Motor neuron (in vitro differentiated cells): ENCODE results near the gene AGBL4. TPM values are rescaled to one million over a fixed set of nuclear protein-coding genes. Genes with fewer than 3 reads are reported as not detected.

Experiments
- ATAC-seq, 8 experiments: fragments of 200-7000 bp; cut with Tn5 transposase; replicated peaks in 6 of 8; 2 replicates each; pipeline ENCODE4 v1.8.0; 2021; ENCODE audit warnings: mild to moderate bottlenecking in 8 of 8, moderate library complexity in 8 of 8
- H3K27ac ChIP-seq, 2 donors: fragments of 250-450 bp; sonication (Bioruptor Pico); 2 replicates each; pipeline ENCODE4 v1.9.0; 2021; ENCODE audit warnings: antibody characterized with exemption in 2 of 2, mild to moderate bottlenecking in 2 of 2, moderate library complexity in 1 of 2
- H3K4me1 ChIP-seq, 2 donors: fragments of 250-450 bp; sonication (Bioruptor Pico); replicated peaks in 1 of 2; 2 replicates each; pipeline ENCODE4 v1.6.1; 2021; ENCODE audit warnings: antibody characterized with exemption in 2 of 2, mild to moderate bottlenecking in 2 of 2, moderate library complexity in 1 of 2
- H3K4me3 ChIP-seq, 5 donors: fragments of 250-450 bp; sonication (Bioruptor Pico); 2 replicates each; pipeline ENCODE4 v1.9.0; 2021; ENCODE audit warnings: antibody characterized with exemption in 5 of 5, mild to moderate bottlenecking in 5 of 5, moderate library complexity in 4 of 5
- WGBS, 10 experiments: fragments of 450-650 bp; shearing (Covaris generic); methylation state at CpG; one replicate each; pipeline ENCODE4 v1.0.0; 2022; 5-methylcytosine and 5-hydroxymethylcytosine counted together
- in situ Hi-C, 9 experiments: fragments of 400-800 bp; cut with MboI; loops; one replicate each; pipeline ENCODE4 v1.15.0; 2021; ENCODE audit warnings: low sequenced_read_pairs in 9 of 9, low pct_unique_long_range_greater_than_20kb in 2 of 9; ENCODE audit not compliant: unreplicated experiment in 9 of 9
- total RNA-seq, 8 experiments: library from RNA; unstranded; fragments of 300-600 nt; gene quantifications; 2 replicates each; pipeline versions ENCODE4 v1.2.3 to v1.2.4, GENCODE V29; 2022

The AGBL4 gene
- total RNA-seq, 8 experiments from 2014 or later: 0.10 to 4.5 (median 1.9) TPM

DNA sequence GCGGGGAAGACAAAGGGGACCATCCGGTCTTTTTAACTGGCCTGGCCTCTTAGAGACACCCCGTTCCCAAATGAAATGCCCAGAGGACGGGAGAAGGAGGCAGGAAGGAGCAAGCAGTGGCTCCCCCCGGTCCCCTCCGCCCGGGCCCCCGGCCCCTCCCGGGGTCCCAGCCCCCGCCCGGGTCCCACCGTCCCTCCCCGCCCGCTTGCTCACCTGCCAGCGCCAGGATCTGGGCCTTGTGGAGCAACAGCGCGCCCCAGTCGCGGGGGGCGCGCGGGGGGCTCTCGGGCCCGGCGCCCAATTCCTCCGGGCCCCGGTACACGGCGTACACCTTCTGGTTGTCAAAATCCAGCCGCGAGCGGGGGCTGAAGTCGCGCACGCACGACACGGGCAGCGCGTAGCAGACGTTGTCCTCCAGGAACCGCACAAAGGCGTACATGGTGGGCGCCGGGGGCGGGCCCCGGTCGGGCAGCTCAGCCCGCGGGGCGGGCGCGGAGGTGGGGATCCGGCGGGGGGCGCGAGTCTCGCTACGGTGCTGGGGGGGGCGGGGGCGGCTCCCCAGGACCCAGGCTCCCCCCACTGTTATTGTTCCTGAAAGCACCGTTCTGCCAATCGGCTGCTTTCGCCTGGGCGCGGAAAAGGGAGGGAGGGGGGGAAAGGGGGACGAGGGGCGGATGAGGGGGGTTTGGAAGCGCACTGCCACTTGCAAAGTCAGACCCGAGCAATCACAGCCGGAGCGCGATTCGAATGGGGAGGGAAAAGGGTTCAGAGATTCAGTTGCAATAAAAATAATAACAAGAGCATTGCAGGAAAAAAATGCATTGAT, 1247.1 kb downstream of the AGBL4 start, which contains the start of gene BEND5:
Gene BEND5 (minus strand): TSS at position 499 of the 826 bp plus-strand sequence. CDS start 60 bp downstream, at position 439.
- peak within 1 kb of the TSS; percentile 78 to 79 for H3K27ac ChIP-seq

DNA sequence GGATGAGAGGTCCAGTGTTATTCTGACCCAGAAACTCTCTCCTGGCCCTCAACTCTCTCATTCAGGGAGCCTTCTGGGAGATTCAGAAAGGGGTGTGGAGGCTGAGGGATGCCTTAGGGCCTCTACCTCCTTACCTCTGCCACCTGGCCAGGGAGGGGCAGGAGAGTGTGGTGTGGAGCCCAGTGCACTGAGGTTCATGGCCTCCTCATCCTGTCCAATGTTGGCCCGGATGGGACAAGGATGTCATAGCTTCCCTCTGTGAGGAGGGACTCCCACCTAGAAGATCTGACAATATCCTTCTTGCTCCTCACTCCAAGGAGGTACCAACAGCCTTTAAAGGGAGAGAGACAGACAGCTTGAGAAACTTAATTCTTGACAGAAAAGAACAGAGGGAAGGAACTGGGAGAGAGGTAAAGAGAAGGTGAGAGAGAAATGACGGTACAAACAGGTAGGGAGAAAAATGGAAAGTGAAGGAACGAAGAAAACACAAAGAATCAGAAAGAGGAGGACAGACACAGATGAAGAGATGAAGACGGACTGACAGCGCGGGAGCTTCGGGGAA, 1247.8 kb downstream of the AGBL4 start:
- H3K4me1 ChIP-seq: peaks cover 37 to 38% of the 10 kb centered on the region in 2 donors
- H3K27ac ChIP-seq: peak overlapping the region; percentile 78 to 79
- peak overlapping the region; percentile 69 to 94 (median 92) for H3K4me3 ChIP-seq
- ATAC-seq: peak in 1 of 8 experiments; percentile 2
- in situ Hi-C loops: no loop called here
- WGBS, 10 experiments: 0 to 32% (median 1%) methylated on average over 1 to 7 of the region's 7 CpGs

More for the DNA sequence above, 1247.1 kb downstream of the AGBL4 start, which contains the start of gene BEND5:
- in situ Hi-C loops: no loop called here
- 0 to 14% (median 0%) methylated on average over 3 to 11 of the region's 73 CpGs; no CpG with 5 or more reads in 5 of the 10 experiments for WGBS, 10 experiments
- H3K4me3 ChIP-seq: peak within 1 kb of the TSS; percentile 69 to 94 (median 92)
- peak in 6 of 8 experiments; percentile 80 to 88 (median 84) for ATAC-seq
- peaks cover 37% of the 10 kb centered on the region in 2 donors for H3K4me1 ChIP-seq

GRCh38 chr1:48773133-48773532, 1250.6 kb downstream of the AGBL4 start:
- 22 to 100% (median 95%) methylated on average over 1 of the region's 1 CpG; no CpG with 5 or more reads in 4 of the 10 experiments for WGBS, 10 experiments
- no peak overlapping the region for H3K4me3 ChIP-seq
- no peak for ATAC-seq
- no peak overlapping the region for H3K27ac ChIP-seq
- in situ Hi-C loops: no loop called here
- peaks cover 36 to 39% of the 10 kb centered on the region in 2 donors for H3K4me1 ChIP-seq

- ATAC-seq: no peak
- in situ Hi-C loops: no loop called here
- peaks cover 31 to 35% of the 10 kb centered on the region in 2 donors for H3K4me1 ChIP-seq
- 44 to 100% (median 85%) methylated on average over 1 to 2 of the region's 2 CpGs; no CpG with 5 or more reads in 4 of the 10 experiments for WGBS, 10 experiments
- no peak overlapping the region for H3K27ac ChIP-seq
- H3K4me3 ChIP-seq: no peak overlapping the region
Observed at GRCh38 chr1:48772211-48772610, 1251.5 kb downstream of the AGBL4 start.

- 0 to 100% (median 88%) methylated on average over 1 to 2 of the region's 2 CpGs; no CpG with 5 or more reads in 1 of the 10 experiments for WGBS, 10 experiments
Observed at GRCh38 chr1:48771561-48771960, 1252.2 kb downstream of the AGBL4 start.

DNA sequence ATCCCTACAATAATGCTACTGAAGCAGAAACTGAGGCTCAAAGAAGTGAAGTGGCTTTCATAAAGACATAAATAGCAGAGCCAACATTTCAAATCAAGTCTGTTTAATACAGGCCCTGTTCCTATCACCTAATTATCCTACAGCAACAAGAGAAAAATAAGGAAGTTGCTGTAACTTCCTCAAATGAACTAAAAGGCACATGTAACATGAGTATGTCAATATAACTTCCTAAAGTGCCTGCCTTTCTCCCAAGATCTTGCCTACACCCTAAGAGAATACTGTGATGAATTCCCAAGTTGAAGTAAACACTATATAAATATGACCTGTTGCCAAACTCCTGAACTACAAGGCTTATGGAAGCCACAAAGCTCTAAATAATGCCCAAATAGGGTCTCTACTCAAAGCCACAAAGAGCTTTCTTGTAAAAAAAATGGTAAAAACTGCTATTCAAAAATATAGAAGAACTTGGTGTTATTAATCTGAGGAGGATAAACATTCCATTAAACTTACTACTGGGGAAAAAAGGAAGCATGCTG, 1255.7 kb downstream of the AGBL4 start:
- Histone ChIP-seq H3K4me3 (no peak overlapping the region), H3K27ac (no peak overlapping the region), H3K4me1 (peaks cover 17 to 31% of the 10 kb centered on the region in 2 donors)
- in situ Hi-C loops: no loop called here
- ATAC-seq: no peak

More at GRCh38 chr1:48771561-48771960, 1252.2 kb downstream of the AGBL4 start:
- H3K4me1 ChIP-seq: peaks cover 31 to 35% of the 10 kb centered on the region in 2 donors
- no peak for ATAC-seq
- in situ Hi-C loops: no loop called here
- H3K27ac ChIP-seq: no peak overlapping the region
- no peak overlapping the region for H3K4me3 ChIP-seq

- in situ Hi-C loops: no loop called here
- 44 to 100% (median 92%) methylated on average over 1 of the region's 1 CpG; no CpG with 5 or more reads in 2 of the 10 experiments for WGBS, 10 experiments
- H3K4me3 ChIP-seq: no peak overlapping the region
- peaks cover 11 to 23% of the 10 kb centered on the region in 2 donors for H3K4me1 ChIP-seq
- no peak overlapping the region for H3K27ac ChIP-seq
- no peak for ATAC-seq
Observed at GRCh38 chr1:48765335-48765734, 1258.4 kb downstream of the AGBL4 start.

DNA sequence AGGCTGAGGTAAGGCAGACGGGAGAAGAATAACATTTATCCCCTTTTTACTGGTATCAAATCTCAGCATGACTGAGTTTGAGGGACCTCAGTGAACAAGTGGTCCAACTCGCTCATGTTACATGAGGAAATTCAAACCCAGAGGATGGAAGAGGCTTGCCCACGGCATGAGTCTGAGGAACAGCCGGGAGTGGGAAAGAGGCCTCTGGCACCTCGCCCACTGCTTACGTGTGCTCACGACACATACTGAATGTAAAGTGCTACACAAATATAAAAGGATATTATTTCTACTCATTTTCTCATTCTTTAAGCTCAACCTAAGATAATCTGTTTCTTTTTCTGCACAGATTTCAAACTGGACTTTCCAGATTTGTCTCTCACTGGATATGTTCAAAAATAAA, 1261.8 kb downstream of the AGBL4 start:
- no peak for ATAC-seq
- peaks cover 12 to 25% of the 10 kb centered on the region in 2 donors for H3K4me1 ChIP-seq
- H3K4me3 ChIP-seq: no peak overlapping the region
- in situ Hi-C loops: no loop called here
- H3K27ac ChIP-seq: no peak overlapping the region
- 11 to 100% (median 87%) methylated on average over 3 to 7 of the region's 7 CpGs; no CpG with 5 or more reads in 3 of the 10 experiments for WGBS, 10 experiments

GRCh38 chr1:48761411-48761810, 1262.3 kb downstream of the AGBL4 start:
- H3K4me3 ChIP-seq: no peak overlapping the region
- ATAC-seq: no peak
- H3K4me1 ChIP-seq: peaks cover 16 to 29% of the 10 kb centered on the region in 2 donors
- in situ Hi-C loops: no loop called here
- no peak overlapping the region for H3K27ac ChIP-seq

- peaks cover 16 to 29% of the 10 kb centered on the region in 2 donors for H3K4me1 ChIP-seq
- no peak overlapping the region for H3K4me3 ChIP-seq
- in situ Hi-C loops: no loop called here
- H3K27ac ChIP-seq: no peak overlapping the region
- ATAC-seq: no peak
- WGBS, 10 experiments: 4 to 100% (median 89%) methylated on average over 1 to 7 of the region's 7 CpGs; no CpG with 5 or more reads in 3 of the 10 experiments
Observed at GRCh38 chr1:48760857-48761256, 1262.9 kb downstream of the AGBL4 start.

DNA sequence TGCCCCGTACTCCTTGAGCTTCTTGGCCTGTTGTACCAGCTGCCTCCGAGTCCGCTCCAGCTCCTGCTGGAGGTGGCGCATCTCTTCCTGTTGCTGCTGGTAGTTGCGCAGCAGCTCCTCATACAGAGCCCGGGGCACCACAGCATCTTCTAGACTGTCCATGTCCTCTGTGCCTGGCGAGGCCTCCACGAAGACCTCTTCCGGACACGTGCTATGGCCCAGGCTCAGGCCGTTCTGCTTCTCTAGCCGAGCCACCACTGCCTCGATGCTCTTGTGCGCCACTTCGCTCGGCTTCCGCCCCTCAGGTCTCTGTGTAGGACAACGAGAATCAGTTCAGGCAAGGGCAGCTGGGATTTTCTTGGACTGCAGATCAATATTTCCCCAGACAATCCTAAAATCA, 1264.8 kb downstream of the AGBL4 start:
- Histone ChIP-seq H3K27ac (no peak overlapping the region), H3K4me1 (peaks cover 10 to 19% of the 10 kb centered on the region in 2 donors), H3K4me3 (no peak overlapping the region)
- in situ Hi-C loops: no loop called here
- 80 to 100% (median 97%) methylated on average over 1 to 18 of the region's 18 CpGs; no CpG with 5 or more reads in 3 of the 10 experiments for WGBS, 10 experiments
- no peak for ATAC-seq

DNA sequence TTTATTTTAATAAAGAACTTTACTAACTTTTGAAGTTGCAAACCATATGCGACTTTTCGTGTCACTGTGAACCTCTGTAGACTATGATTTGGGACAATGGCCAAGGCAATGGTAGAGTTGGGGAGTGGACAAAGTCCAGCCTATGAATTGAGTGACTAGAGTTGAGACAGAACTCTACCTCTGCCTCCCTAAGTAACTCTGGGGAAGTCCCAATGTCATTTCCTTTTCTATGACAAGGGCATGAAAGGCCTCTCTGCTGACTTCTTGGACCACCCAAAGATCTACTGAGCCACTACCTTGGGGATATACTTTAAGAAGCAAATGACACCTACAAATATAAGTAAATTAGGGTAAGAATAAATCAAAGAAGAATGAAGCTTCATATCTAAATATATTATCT, 1266.4 kb downstream of the AGBL4 start:
- in situ Hi-C loops: no loop called here

More for the DNA sequence above, 1266.4 kb downstream of the AGBL4 start:
- H3K4me1 ChIP-seq: peaks cover 4 to 6% of the 10 kb centered on the region in 2 donors
- no peak overlapping the region for H3K27ac ChIP-seq
- H3K4me3 ChIP-seq: no peak overlapping the region
- WGBS, 10 experiments: 38 to 100% (median 88%) methylated on average over 2 of the region's 2 CpGs
- no peak for ATAC-seq
